Mesendoderm (in vitro differentiated cells): Measurements from ENCODE around the gene APOF. TPM values are rescaled to one million over a fixed set of nuclear protein-coding genes. Genes with fewer than 3 reads are reported as not detected.

Experiments used
- DNase-seq: peaks from one replicate; pipeline ENCODE4 v3.0.0; 2013
- H2AK5ac ChIP-seq: 2 replicates; pipeline ENCODE4 v1.6.1; 2013; ENCODE audit warnings: low read length, inconsistent platforms
- H2BK120ac ChIP-seq: 2 replicates; pipeline ENCODE4 v1.6.1; 2013; ENCODE audit warnings: low read depth, mild to moderate bottlenecking, low read length, moderate library complexity, mixed read lengths
- H2BK15ac ChIP-seq: replicated peaks from 2 replicates; pipeline ENCODE4 v1.6.1; 2013; ENCODE audit warnings: low read depth, mild to moderate bottlenecking, moderate library complexity
- H2BK5ac ChIP-seq: 2 replicates; pipeline ENCODE4 v1.6.1; 2013; ENCODE audit warnings: low read length, inconsistent platforms
- H3K18ac ChIP-seq: 2 replicates; pipeline ENCODE4 v1.6.1; 2013; ENCODE audit warnings: mild to moderate bottlenecking, low read length, mixed read lengths
- H3K23ac ChIP-seq: one replicate; pipeline ENCODE4 v1.6.1; 2013; ENCODE audit warnings: low read length
- H3K27ac ChIP-seq: 2 replicates; pipeline ENCODE4 v1.5.1; 2013; ENCODE audit warnings: low read depth, mild to moderate bottlenecking, inconsistent platforms, low read length, moderate library complexity
- H3K27me3 ChIP-seq: 2 replicates; pipeline ENCODE4 v1.6.1; 2013; ENCODE audit warnings: low read length, control low read depth, mild to moderate bottlenecking, inconsistent platforms; ENCODE audit not compliant: insufficient read depth, poor library complexity
- H3K36me3 ChIP-seq: 2 replicates; pipeline ENCODE4 v1.6.1; 2013; ENCODE audit warnings: low read length, inconsistent platforms; ENCODE audit not compliant: control insufficient read depth, insufficient read depth
- H3K4ac ChIP-seq: one replicate; pipeline ENCODE4 v1.6.1; 2013; ENCODE audit warnings: low read depth, mild to moderate bottlenecking, low read length, moderate library complexity
- H3K4me1 ChIP-seq: 2 replicates; pipeline ENCODE4 v1.6.1; 2013; ENCODE audit warnings: low read depth, low read length, inconsistent platforms; ENCODE audit not compliant: control insufficient read depth
- H3K4me2 ChIP-seq: 2 replicates; pipeline ENCODE4 v1.6.1; 2013; ENCODE audit warnings: low read length
- H3K4me3 ChIP-seq: 2 replicates; pipeline ENCODE4 v1.5.1; 2013; ENCODE audit warnings: mild to moderate bottlenecking, low read length
- H3K56ac ChIP-seq: one replicate; pipeline ENCODE4 v1.6.1; 2013; ENCODE audit warnings: low read length
- H3K79me1 ChIP-seq: 2 replicates; pipeline ENCODE4 v1.6.1; 2013; ENCODE audit warnings: low read length, inconsistent platforms
- H3K79me2 ChIP-seq: 2 replicates; pipeline ENCODE4 v1.6.1; 2013; ENCODE audit warnings: mild to moderate bottlenecking, low read length; ENCODE audit not compliant: control insufficient read depth, insufficient read depth
- H3K9ac ChIP-seq: 2 replicates; pipeline ENCODE4 v1.6.1; 2013; ENCODE audit warnings: low read length, inconsistent platforms
- H4K5ac ChIP-seq: one replicate; pipeline ENCODE4 v1.6.1; 2013; ENCODE audit warnings: low read length
- H4K8ac ChIP-seq: one replicate; pipeline ENCODE4 v1.6.1; 2013; ENCODE audit warnings: low read depth, mild to moderate bottlenecking, control low read depth, low read length, moderate library complexity
- WGBS: extraction: QIAGEN DNeasy Blood & Tissue Kit; methylation state at CpG from one replicate; pipeline ENCODE4 v1.1.7; 2013; ENCODE audit warnings: low lambda C conversion rate, missing lambda C conversion rate; ENCODE audit not compliant: insufficient coverage; ENCODE audit errors: extremely low coverage; 5-methylcytosine and 5-hydroxymethylcytosine counted together
- small RNA-seq: library from polyadenylated mRNA; stranded (forward); fragments of <200 nt; extraction: miRNeasy Mini kit (QIAGEN cat#:217004); gene quantifications from one replicate; pipeline ENCODE3, GENCODE V24; 2013; ENCODE audit not compliant: insufficient read depth

The APOF gene

GRCh38 chr12:56315249-56315621 lies 47.4 kb downstream of the APOF start:
- H3K79me2 ChIP-seq: peaks cover 13% of the 10 kb centered on the region
- H3K27me3 ChIP-seq: no peaks in the 10 kb centered on the region
- peak overlapping the region; percentile 64 for H3K4me3 ChIP-seq
- H4K8ac ChIP-seq: no peak overlapping the region
- peaks cover 3% of the 10 kb centered on the region for H3K36me3 ChIP-seq
- H3K4me1 ChIP-seq: no peaks in the 10 kb centered on the region
- peak; percentile 48 for DNase-seq
- H3K4ac ChIP-seq: peak overlapping the region; percentile 77
- peak overlapping the region; percentile 42 for H3K4me2 ChIP-seq
- no peak overlapping the region for H4K5ac ChIP-seq
- H3K79me1 ChIP-seq: peaks cover 4% of the 10 kb centered on the region
- no peak overlapping the region for H2BK15ac ChIP-seq
- peak overlapping the region; percentile 83 for H3K9ac ChIP-seq
- peak overlapping the region; percentile 7 for H2BK5ac ChIP-seq
- peak overlapping the region; percentile 73 for H3K18ac ChIP-seq
- H2BK120ac ChIP-seq: no peak overlapping the region
- H3K23ac ChIP-seq: peak overlapping the region; percentile 70
- WGBS: no CpG with 5 or more reads among the region's 11 CpGs
- no peak overlapping the region for H3K27ac ChIP-seq
- peak overlapping the region; percentile 3 for H2AK5ac ChIP-seq
- H3K56ac ChIP-seq: peak overlapping the region; percentile 93

- H3K4me1 ChIP-seq: no peaks in the 10 kb centered on the region
- no CpG with 5 or more reads among the region's 12 CpGs for WGBS
These were observed 51.7 kb downstream of the APOF start for GRCh38 chr12:56311003-56311402.

More at GRCh38 chr12:56311003-56311402, 51.7 kb downstream of the APOF start:
- Histone ChIP-seq H3K4ac (no peak overlapping the region), H3K9ac (no peak overlapping the region), H2BK5ac (no peak overlapping the region), H2BK15ac (no peak overlapping the region), H3K23ac (no peak overlapping the region), H2BK120ac (no peak overlapping the region), H3K79me1 (peaks cover 4% of the 10 kb centered on the region), H3K79me2 (peaks cover 13% of the 10 kb centered on the region), H3K18ac (no peak overlapping the region), H3K4me2 (no peak overlapping the region), H2AK5ac (no peak overlapping the region), H3K27me3 (no peaks in the 10 kb centered on the region), H4K5ac (no peak overlapping the region), H3K4me3 (no peak overlapping the region), H3K27ac (no peak overlapping the region), H3K36me3 (peaks cover 3% of the 10 kb centered on the region), H4K8ac (no peak overlapping the region), H3K56ac (no peak overlapping the region)
- no peak for DNase-seq

Small RNAs within 50 kb of the gene (small RNA-seq; reads per million reads assigned to genes)
- gene RNU7-40P: not detected
